DND-41 (cell line): ENCODE results near the gene BZW2.

ENCODE experiments used
- ATAC-seq: fragments of 200-7000 bp; cut with Tn5 transposase; 3 replicates; pipeline ENCODE4 v1.9.1; 2021; ENCODE audit warnings: low read depth; ENCODE audit not compliant: insufficient read depth
- DNase-seq: peaks from one replicate; pipeline ENCODE4 v3.0.0-alpha.2; 2020
- H2AFZ ChIP-seq: 2 replicates; pipeline ENCODE4 v1.6.0; 2012; ENCODE audit warnings: low read depth, low read length
- H3K27ac ChIP-seq: 2 replicates; pipeline ENCODE4 v1.5.1; 2012; ENCODE audit warnings: low read length, inconsistent platforms
- H3K27me3 ChIP-seq: fragments of 200-600 bp; sonication (generic); 2 replicates; pipeline ENCODE4 v1.6.0; 2012; ENCODE audit warnings: low read length, mild to moderate bottlenecking, inconsistent platforms; ENCODE audit not compliant: insufficient read depth, poor library complexity
- H3K36me3 ChIP-seq: 2 replicates; pipeline ENCODE4 v1.5.1; 2012; ENCODE audit warnings: low read length, inconsistent platforms; ENCODE audit not compliant: insufficient read depth
- H3K4me1 ChIP-seq: 2 replicates; pipeline ENCODE4 v1.5.1; 2012; ENCODE audit warnings: mild to moderate bottlenecking, low read length; ENCODE audit not compliant: insufficient read depth
- H3K4me2 ChIP-seq: 2 replicates; pipeline ENCODE4 v1.6.0; 2012; ENCODE audit warnings: mild to moderate bottlenecking, moderate library complexity, low read length, inconsistent platforms; ENCODE audit not compliant: insufficient read depth
- H3K4me3 ChIP-seq, 2 experiments: fragments of 200-600 bp in 1 of 2; shearing (Covaris generic) in 1 of 2; 2 replicates each; pipeline ENCODE4 v1.5.1; 2012 to 2016; ENCODE audit warnings: inconsistent platforms in 2 of 2, low read length in 2 of 2, mild to moderate bottlenecking in 2 of 2, low read depth in 1 of 2, moderate library complexity in 1 of 2
- H3K79me2 ChIP-seq: 2 replicates; pipeline ENCODE4 v1.6.0; 2012; ENCODE audit warnings: low read length, inconsistent platforms; ENCODE audit not compliant: insufficient read depth
- H3K9ac ChIP-seq: 2 replicates; pipeline ENCODE4 v1.6.0; 2012; ENCODE audit warnings: low read depth, mild to moderate bottlenecking, inconsistent platforms, low read length, moderate library complexity
- H3K9me3 ChIP-seq: 2 replicates; pipeline ENCODE4 v1.5.1; 2012; ENCODE audit warnings: low read length, moderate library complexity, mild to moderate bottlenecking, inconsistent platforms; ENCODE audit not compliant: insufficient read depth, severe bottlenecking
- H4K20me1 ChIP-seq: 2 replicates; pipeline ENCODE4 v1.6.0; 2012; ENCODE audit warnings: low read length; ENCODE audit not compliant: insufficient read depth
- EZH2 ChIP-seq: IDR thresholded peaks from 3 replicates; pipeline ENCODE4 v1.6.1; 2012; ENCODE audit warnings: borderline replicate concordance, low read depth, mild to moderate bottlenecking, moderate library complexity, low read length, inconsistent platforms; ENCODE audit not compliant: severe bottlenecking
- TF ChIP-seq, protein P1 (sequence below): IDR thresholded peaks from 2 replicates; pipeline ENCODE4 v1.5.1; 2012; ENCODE audit warnings: borderline replicate concordance, low read length, moderate library complexity, mild to moderate bottlenecking; ENCODE audit not compliant: poor library complexity, severe bottlenecking; ENCODE audit errors: extremely low read depth

BZW2 gene

GRCh38 chr7:16616542-16616941 lies 29.4 kb upstream of the BZW2 start:
- Histone ChIP-seq H3K4me3 (no peak overlapping the region), H2AFZ (no peak overlapping the region), H3K4me1 (no peaks in the 10 kb centered on the region), H3K4me2 (no peak overlapping the region), H3K27ac (no peak overlapping the region), H4K20me1 (no peaks in the 10 kb centered on the region), H3K9ac (no peak overlapping the region), H3K36me3 (peaks cover 54% of the 10 kb centered on the region), H3K9me3 (no peaks in the 10 kb centered on the region), H3K27me3 (no peaks in the 10 kb centered on the region), H3K79me2 (no peaks in the 10 kb centered on the region)
- no peak for TF ChIP-seq EZH2
- TF ChIP-seq, protein P1, sequence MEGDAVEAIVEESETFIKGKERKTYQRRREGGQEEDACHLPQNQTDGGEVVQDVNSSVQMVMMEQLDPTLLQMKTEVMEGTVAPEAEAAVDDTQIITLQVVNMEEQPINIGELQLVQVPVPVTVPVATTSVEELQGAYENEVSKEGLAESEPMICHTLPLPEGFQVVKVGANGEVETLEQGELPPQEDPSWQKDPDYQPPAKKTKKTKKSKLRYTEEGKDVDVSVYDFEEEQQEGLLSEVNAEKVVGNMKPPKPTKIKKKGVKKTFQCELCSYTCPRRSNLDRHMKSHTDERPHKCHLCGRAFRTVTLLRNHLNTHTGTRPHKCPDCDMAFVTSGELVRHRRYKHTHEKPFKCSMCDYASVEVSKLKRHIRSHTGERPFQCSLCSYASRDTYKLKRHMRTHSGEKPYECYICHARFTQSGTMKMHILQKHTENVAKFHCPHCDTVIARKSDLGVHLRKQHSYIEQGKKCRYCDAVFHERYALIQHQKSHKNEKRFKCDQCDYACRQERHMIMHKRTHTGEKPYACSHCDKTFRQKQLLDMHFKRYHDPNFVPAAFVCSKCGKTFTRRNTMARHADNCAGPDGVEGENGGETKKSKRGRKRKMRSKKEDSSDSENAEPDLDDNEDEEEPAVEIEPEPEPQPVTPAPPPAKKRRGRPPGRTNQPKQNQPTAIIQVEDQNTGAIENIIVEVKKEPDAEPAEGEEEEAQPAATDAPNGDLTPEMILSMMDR: no peak
- no peak for ATAC-seq
- no peak for DNase-seq

- no peaks in the 10 kb centered on the region for H3K27me3 ChIP-seq
- TF ChIP-seq, protein P1: no peak
- TF ChIP-seq EZH2: no peak
- no peak overlapping the region for H3K9ac ChIP-seq
- H2AFZ ChIP-seq: no peak overlapping the region
- H3K27ac ChIP-seq: no peak overlapping the region
- no peaks in the 10 kb centered on the region for H3K79me2 ChIP-seq
- H4K20me1 ChIP-seq: no peaks in the 10 kb centered on the region
- no peak overlapping the region for H3K4me3 ChIP-seq
- DNase-seq (no peak), ATAC-seq (no peak)
- H3K4me2 ChIP-seq: no peak overlapping the region
- H3K4me1 ChIP-seq: no peaks in the 10 kb centered on the region
- no peaks in the 10 kb centered on the region for H3K9me3 ChIP-seq
- H3K36me3 ChIP-seq: peaks cover 65% of the 10 kb centered on the region
Observed at GRCh38 chr7:16619979-16620408, 26.0 kb upstream of the BZW2 start.

DNA sequence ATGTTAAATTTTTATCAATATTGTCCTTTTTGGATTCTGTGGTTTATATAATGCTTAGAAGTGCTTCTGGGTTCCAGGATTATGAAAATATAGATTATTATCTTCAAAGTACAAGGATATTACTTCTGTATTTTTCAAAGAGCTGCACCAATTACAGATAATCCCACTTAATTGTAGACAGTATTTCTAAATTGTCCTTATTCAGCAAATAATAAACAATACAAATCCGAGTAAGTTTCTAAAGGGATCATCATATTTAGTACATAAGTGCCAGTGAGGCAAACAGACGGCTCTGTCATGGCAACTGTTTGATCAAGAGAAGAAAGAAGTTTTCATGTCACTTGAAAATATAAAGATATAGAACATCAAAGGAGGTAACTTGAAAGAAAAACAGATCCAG lies 19.6 kb upstream of the BZW2 start:
- no peaks in the 10 kb centered on the region for H3K27me3 ChIP-seq
- TF ChIP-seq EZH2: no peak
- TF ChIP-seq, protein P1: no peak
- no peaks in the 10 kb centered on the region for H3K4me1 ChIP-seq
- peaks cover 30% of the 10 kb centered on the region; the same call in 1 of the 2 replicates for H3K36me3 ChIP-seq
- no peaks in the 10 kb centered on the region for H3K79me2 ChIP-seq
- no peak overlapping the region for H3K4me3 ChIP-seq
- no peak overlapping the region for H3K4me2 ChIP-seq
- DNase-seq (no peak), ATAC-seq (no peak)
- H4K20me1 ChIP-seq: no peaks in the 10 kb centered on the region
- H3K9ac ChIP-seq: no peak overlapping the region
- H3K9me3 ChIP-seq: no peaks in the 10 kb centered on the region
- H3K27ac ChIP-seq: no peak overlapping the region
- H2AFZ ChIP-seq: no peak overlapping the region

DNA sequence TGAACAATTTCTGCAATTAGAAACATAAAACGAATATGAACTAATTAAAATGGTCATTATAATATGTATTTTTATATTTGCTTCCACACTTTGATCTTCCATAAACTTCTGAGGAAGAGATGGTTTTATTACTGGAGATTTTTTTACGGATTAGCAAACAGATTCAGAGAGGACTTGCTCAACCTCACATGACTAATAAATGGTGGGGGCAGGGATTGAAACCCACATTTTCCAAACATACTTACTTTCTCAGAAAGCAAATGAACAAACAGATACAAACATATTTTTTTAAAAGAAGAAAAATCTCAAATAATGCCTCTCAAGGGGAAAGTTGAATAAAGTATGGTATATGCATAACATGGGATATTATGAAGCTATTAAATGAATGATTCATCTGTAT lies 18.7 kb upstream of the BZW2 start:
- Histone ChIP-seq H3K4me3 (no peak overlapping the region), H3K79me2 (no peaks in the 10 kb centered on the region), H3K4me1 (no peaks in the 10 kb centered on the region), H3K9ac (no peak overlapping the region), H3K36me3 (peaks cover 28% of the 10 kb centered on the region; the same call in 1 of the 2 replicates), H3K4me2 (no peak overlapping the region), H4K20me1 (no peaks in the 10 kb centered on the region), H2AFZ (no peak overlapping the region), H3K27me3 (no peaks in the 10 kb centered on the region), H3K9me3 (no peaks in the 10 kb centered on the region), H3K27ac (no peak overlapping the region)
- no peak for TF ChIP-seq EZH2
- TF ChIP-seq, protein P1: no peak
- ATAC-seq (no peak), DNase-seq (no peak)
